ENCODE data around the gene ZNF502.

The ZNF502 gene

DNA sequence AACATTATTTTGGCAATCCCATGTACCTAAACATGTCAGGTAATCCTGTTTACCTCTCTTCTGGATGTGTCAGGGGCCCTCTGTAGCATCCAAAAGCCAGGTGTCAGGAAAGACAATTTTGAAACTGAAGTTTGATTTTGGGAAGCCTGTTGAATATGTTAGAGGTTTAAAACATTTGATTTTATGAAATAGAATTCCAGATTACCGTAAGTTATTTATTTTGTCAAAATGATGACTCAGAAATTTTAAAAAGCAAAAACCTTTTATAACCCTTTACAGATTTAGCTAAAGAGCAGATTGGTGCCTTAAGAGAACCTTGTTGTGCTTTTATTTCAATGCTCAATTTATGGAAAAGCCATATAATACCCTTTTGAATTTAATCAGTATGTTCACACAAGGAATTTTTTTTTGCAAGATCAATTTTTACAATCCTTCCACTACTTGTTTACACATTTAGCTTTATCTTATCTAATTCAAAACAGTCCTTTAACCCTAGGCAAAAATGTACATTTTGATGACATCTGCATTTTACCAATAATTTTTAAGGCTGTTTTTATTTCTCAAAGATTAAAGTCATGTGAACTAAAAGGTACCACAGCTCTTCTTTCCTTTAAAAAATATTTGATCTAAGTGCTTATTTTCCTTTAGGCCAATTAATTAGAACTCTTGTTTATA is 59.1 kb downstream of the ZNF502 start:
- no peak for DNase-seq

DNA sequence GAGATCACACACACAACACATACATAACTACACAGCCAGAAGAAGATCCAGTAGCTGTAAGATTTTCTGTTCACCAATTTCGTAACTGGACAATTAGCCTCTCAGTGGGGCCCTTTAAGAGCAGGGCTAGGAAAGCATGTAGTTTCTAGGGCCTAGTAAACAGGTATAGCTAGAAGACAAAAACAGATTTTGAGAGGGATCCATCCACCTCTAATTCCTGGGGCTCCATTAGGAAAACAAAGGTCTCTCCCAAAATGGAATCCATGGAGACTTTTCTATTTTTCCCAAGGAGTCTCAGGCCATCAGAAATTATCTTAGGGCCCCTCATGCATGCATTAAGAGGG is 59.6 kb downstream of the ZNF502 start:
- no peak for DNase-seq

All from NCI-H1930 (cell line).